ENCODE data around the gene CGREF1.
A peak's percentile ranks its signal among the peaks of the same experiment; 100 is the strongest.
"Not testable (repeated sequence)": the region's sequence is repeated elsewhere in the genome, so short reads cannot be mapped to it uniquely, and the experiment has no call there.

Gene CGREF1

GRCh38 chr2:27121906-27122305, 3.0 kb upstream of the CGREF1 start:
- Histone ChIP-seq H3K36me3 (no peaks in the 10 kb centered on the region), H3K4me1 (no peaks in the 10 kb centered on the region; the same call in 1 of the 2 replicates), H3K9me3 (no peaks in the 10 kb centered on the region), H3K4me3 (ENCODE audit: low read depth, low read length) (no peak overlapping the region), H3K27me3 (no peaks in the 10 kb centered on the region)
- no peak for TF ChIP-seq CTCF (IDR thresholded peaks at IDR 0.05; ENCODE audit: low read depth, low read length)
- DNase-seq, result no peak

- H3K4me1 ChIP-seq, H3K27me3 ChIP-seq, H3K9me3 ChIP-seq, DNase-seq, H3K36me3 ChIP-seq: not testable (repeated sequence)
- peak overlapping the region; percentile 90 for H3K4me3 ChIP-seq (ENCODE audit: low read depth, low read length)
These were observed 372 bp upstream of the CGREF1 start for GRCh38 chr2:27119330-27119670.

- no peaks in the 10 kb centered on the region for H3K27me3 ChIP-seq
- no peaks in the 10 kb centered on the region for H3K36me3 ChIP-seq
- no peaks in the 10 kb centered on the region for H3K9me3 ChIP-seq
- peak overlapping the region; percentile 90 for H3K4me3 ChIP-seq (ENCODE audit: low read depth, low read length)
- no peaks in the 10 kb centered on the region for H3K4me1 ChIP-seq
- DNase-seq, result no peak
- TF ChIP-seq CTCF (IDR thresholded peaks at IDR 0.05; ENCODE audit: low read depth, low read length), result no peak
These were observed 868 bp downstream of the CGREF1 start for GRCh38 chr2:27117995-27118524.

GRCh38 chr2:27115519-27115918, 3.4 kb downstream of the CGREF1 start:
- H3K4me1 ChIP-seq, result no peaks in the 10 kb centered on the region
- TF ChIP-seq CTCF (IDR thresholded peaks at IDR 0.05; ENCODE audit: low read depth, low read length), result no peak
- H3K9me3 ChIP-seq, result no peaks in the 10 kb centered on the region
- H3K36me3 ChIP-seq, result no peaks in the 10 kb centered on the region
- DNase-seq, result no peak
- no peaks in the 10 kb centered on the region for H3K27me3 ChIP-seq
- no peak overlapping the region for H3K4me3 ChIP-seq (ENCODE audit: low read depth, low read length)

GRCh38 chr2:27111392-27112078, 7.4 kb downstream of the CGREF1 start:
- H3K36me3 ChIP-seq; H3K27me3 ChIP-seq; H3K9me3 ChIP-seq; H3K4me1 ChIP-seq; H3K4me3 ChIP-seq (ENCODE audit: low read depth, low read length); DNase-seq: not testable (repeated sequence)

- H3K9me3 ChIP-seq; H3K36me3 ChIP-seq; H3K4me3 ChIP-seq (ENCODE audit: low read depth, low read length); H3K27me3 ChIP-seq; H3K4me1 ChIP-seq; DNase-seq: not testable (repeated sequence)
These were observed 8.2 kb downstream of the CGREF1 start for GRCh38 chr2:27110603-27111352.

- DNase-seq, result no peak
- Histone ChIP-seq H3K36me3 (no peaks in the 10 kb centered on the region), H3K9me3 (no peaks in the 10 kb centered on the region), H3K27me3 (no peaks in the 10 kb centered on the region), H3K4me3 (ENCODE audit: low read depth, low read length) (no peak overlapping the region), H3K4me1 (no peaks in the 10 kb centered on the region)
- no peak for TF ChIP-seq CTCF (IDR thresholded peaks at IDR 0.05; ENCODE audit: low read depth, low read length)
These were observed 9.8 kb downstream of the CGREF1 start for GRCh38 chr2:27109083-27109482.
